GM19438 (cell line): ENCODE results near the gene SEMA4D.
A peak's percentile ranks its signal among the peaks of the same experiment; 100 is the strongest.

ENCODE experiments used
- ATAC-seq: cut with Tn5 transposase; IDR thresholded peaks from one replicate; pipeline ENCODE4 v1.9.1; 2021; ENCODE audit warnings: low read depth; ENCODE audit not compliant: unreplicated experiment

Gene SEMA4D

GRCh38 chr9:89468281-89468960, 29.5 kb downstream of the SEMA4D start:
- no peak for ATAC-seq

- ATAC-seq = peak; percentile 22
Observed at GRCh38 chr9:89467278-89467625, 30.7 kb downstream of the SEMA4D start.

- peak; percentile 56 for ATAC-seq
Observed at GRCh38 chr9:89466451-89467277, 31.2 kb downstream of the SEMA4D start.

- ATAC-seq = no peak
Observed at GRCh38 chr9:89465726-89466308, 32.1 kb downstream of the SEMA4D start.

- ATAC-seq = no peak
Observed at GRCh38 chr9:89465001-89465451, 32.9 kb downstream of the SEMA4D start.

GRCh38 chr9:89464300-89464901, 33.5 kb downstream of the SEMA4D start:
- ATAC-seq = peak; percentile 49

- ATAC-seq = no peak
Observed at GRCh38 chr9:89462817-89463683, 34.9 kb downstream of the SEMA4D start.

GRCh38 chr9:89462199-89462598, 35.7 kb downstream of the SEMA4D start:
- ATAC-seq = no peak

- ATAC-seq = no peak
Observed at GRCh38 chr9:89461265-89461664, 36.6 kb downstream of the SEMA4D start.

GRCh38 chr9:89460551-89460950, 37.4 kb downstream of the SEMA4D start:
- ATAC-seq = no peak

- no peak for ATAC-seq
Observed at GRCh38 chr9:89458768-89459496, 39.0 kb downstream of the SEMA4D start.

- no peak for ATAC-seq
Observed at GRCh38 chr9:89457376-89457855, 40.5 kb downstream of the SEMA4D start.

- no peak for ATAC-seq
Observed at GRCh38 chr9:89455356-89455824, 42.5 kb downstream of the SEMA4D start.

GRCh38 chr9:89454498-89455355, 43.2 kb downstream of the SEMA4D start:
- ATAC-seq = no peak

- no peak for ATAC-seq
Observed at GRCh38 chr9:89453452-89453851, 44.5 kb downstream of the SEMA4D start.

- ATAC-seq = no peak
Observed at GRCh38 chr9:89452561-89452960, 45.4 kb downstream of the SEMA4D start.

GRCh38 chr9:89450213-89450612, 47.7 kb downstream of the SEMA4D start:
- no peak for ATAC-seq

- no peak for ATAC-seq
Observed at GRCh38 chr9:89449261-89449671, 48.6 kb downstream of the SEMA4D start.
